ENCODE data around the gene LRFN4. TPM values are rescaled to one million over a fixed set of nuclear protein-coding genes. Genes with fewer than 3 reads are reported as not detected.

Gene LRFN4
- total RNA-seq, 6 donors from 2014 or later: 11.4 to 29.0 (median 21.8) TPM

DNA sequence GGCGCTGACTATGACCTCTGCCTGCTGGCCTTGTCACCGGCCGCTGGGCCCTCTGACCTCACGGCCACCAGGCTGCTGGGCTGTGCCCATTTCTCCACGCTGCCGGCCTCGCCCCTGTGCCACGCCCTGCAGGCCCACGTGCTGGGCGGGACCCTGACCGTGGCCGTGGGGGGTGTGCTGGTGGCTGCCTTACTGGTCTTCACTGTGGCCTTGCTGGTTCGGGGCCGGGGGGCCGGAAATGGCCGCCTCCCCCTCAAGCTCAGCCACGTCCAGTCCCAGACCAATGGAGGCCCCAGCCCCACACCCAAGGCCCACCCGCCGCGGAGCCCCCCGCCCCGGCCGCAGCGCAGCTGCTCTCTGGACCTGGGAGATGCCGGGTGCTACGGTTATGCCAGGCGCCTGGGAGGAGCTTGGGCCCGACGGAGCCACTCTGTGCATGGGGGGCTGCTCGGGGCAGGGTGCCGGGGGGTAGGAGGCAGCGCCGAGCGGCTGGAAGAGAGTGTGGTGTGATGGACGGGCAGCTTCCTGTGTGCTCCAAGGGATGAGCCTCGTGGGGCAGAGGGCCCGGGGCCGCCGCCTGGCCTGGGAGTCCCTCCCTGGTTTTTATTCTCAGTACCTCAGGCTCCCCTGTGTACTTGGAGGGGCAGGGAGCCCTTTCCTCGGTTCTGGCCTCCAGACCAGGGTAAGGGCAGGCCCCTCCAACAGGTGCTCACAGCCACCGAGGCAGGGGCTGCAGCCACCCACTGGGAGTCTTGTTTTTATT lies 3.0 kb downstream of the LRFN4 start:
- Histone ChIP-seq H3K9me3 (no peaks in the 10 kb centered on the region), H3K4me1 (peaks cover 7 to 19% (median 11%) of the 10 kb centered on the region in 4 donors), H3K36me3 (peaks cover 0 to 3% (median 0%) of the 10 kb centered on the region in 4 donors), H3K4me3 (no peak overlapping the region), H3K27me3 (no peaks in the 10 kb centered on the region), H3K27ac (no peak overlapping the region)
- DNase-seq: peak in 1 of 2 donors; percentile 82
- TF ChIP-seq POLR2AphosphoS5 (IDR thresholded peaks at IDR 0.05): no peak
- TF ChIP-seq, protein P1, sequence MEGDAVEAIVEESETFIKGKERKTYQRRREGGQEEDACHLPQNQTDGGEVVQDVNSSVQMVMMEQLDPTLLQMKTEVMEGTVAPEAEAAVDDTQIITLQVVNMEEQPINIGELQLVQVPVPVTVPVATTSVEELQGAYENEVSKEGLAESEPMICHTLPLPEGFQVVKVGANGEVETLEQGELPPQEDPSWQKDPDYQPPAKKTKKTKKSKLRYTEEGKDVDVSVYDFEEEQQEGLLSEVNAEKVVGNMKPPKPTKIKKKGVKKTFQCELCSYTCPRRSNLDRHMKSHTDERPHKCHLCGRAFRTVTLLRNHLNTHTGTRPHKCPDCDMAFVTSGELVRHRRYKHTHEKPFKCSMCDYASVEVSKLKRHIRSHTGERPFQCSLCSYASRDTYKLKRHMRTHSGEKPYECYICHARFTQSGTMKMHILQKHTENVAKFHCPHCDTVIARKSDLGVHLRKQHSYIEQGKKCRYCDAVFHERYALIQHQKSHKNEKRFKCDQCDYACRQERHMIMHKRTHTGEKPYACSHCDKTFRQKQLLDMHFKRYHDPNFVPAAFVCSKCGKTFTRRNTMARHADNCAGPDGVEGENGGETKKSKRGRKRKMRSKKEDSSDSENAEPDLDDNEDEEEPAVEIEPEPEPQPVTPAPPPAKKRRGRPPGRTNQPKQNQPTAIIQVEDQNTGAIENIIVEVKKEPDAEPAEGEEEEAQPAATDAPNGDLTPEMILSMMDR (IDR thresholded peaks at IDR 0.05): no peak
- no peak for TF ChIP-seq EP300 (IDR thresholded peaks at IDR 0.05)
- TF ChIP-seq POLR2A (IDR thresholded peaks at IDR 0.05): no peak
- no peak for ATAC-seq (ENCODE audit: low FRiP score in 2 of 2)
- WGBS, 2 donors: 92% methylated on average over 20 to 34 of the region's 41 CpGs

DNA sequence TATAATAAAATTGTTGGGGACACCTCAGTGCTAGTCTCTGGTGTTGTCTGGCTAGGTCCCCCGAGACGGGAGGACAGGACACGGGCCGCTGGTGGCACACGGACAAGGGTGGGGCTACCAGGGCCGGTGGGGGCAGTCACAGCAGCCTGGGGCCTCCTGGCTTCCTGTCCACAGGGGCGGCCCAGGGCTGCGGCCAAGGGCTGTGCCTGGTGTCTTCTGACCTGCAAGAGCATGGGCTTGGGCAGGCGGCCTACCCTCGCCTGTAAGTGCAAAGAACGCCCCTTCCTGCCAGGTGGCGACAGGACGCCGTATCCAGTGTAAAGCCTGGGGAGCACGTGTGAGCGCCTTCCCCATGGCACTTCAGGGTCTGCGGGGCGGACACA lies 3.6 kb downstream of the LRFN4 start:
- H3K4me3 ChIP-seq: no peak overlapping the region
- WGBS, 2 donors: 72 to 85% methylated on average over 7 to 12 of the region's 18 CpGs
- ATAC-seq (ENCODE audit: low FRiP score in 2 of 2) (no peak), DNase-seq (peak in 1 of 2 donors; percentile 82)
- H3K27ac ChIP-seq: no peak overlapping the region
- H3K36me3 ChIP-seq: peaks cover 0 to 3% (median 0%) of the 10 kb centered on the region in 4 donors
- TF ChIP-seq POLR2A (IDR thresholded peaks at IDR 0.05): no peak
- TF ChIP-seq POLR2AphosphoS5 (IDR thresholded peaks at IDR 0.05): no peak
- TF ChIP-seq, protein P1 (IDR thresholded peaks at IDR 0.05): no peak
- no peak for TF ChIP-seq EP300 (IDR thresholded peaks at IDR 0.05)
- H3K27me3 ChIP-seq: no peaks in the 10 kb centered on the region
- H3K9me3 ChIP-seq: no peaks in the 10 kb centered on the region
- peaks cover 3 to 14% (median 7%) of the 10 kb centered on the region in 4 donors for H3K4me1 ChIP-seq

DNA sequence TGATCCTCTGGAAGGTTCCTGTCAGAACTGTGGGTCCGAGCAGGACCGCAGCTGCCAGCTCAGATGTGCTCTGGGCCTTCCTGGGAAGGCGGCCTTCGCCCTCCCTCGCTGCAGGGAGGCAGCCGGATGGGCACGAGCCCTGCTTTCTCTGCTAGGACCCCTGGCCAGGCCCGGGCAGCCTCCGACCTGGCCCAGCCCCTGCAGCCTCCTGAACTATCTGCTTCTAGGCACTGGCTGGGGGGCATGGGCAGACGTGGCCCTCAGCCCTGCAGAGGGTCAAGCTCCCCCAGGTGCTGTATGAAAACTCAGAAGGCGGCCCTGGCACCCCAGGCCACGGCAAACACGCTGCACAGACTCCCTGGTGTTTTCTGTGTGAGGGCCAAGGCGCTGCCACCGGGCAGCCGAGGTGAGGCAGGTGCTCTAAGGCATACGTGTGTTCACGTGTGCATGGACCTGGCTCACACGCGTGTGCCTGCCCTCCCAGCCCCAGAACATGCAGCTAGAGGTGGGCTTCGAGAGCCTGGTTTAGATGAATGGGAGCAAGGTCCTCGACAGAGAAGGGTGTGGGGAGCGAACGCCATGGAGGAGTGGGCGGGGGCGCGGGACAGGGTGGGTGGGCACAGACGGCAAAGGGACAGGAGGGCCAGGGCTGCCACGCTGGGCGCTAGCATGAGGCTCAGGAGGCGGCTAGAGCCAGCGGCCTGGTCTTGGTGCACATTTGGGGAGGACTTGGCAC lies 4.3 kb downstream of the LRFN4 start:
- WGBS, 2 donors: 94 to 98% methylated on average over 22 to 23 of the region's 32 CpGs
- no peak overlapping the region for H3K27ac ChIP-seq
- DNase-seq (peak in 1 of 2 donors; percentile 72), ATAC-seq (ENCODE audit: low FRiP score in 2 of 2) (no peak)
- TF ChIP-seq, protein P1 (IDR thresholded peaks at IDR 0.05): no peak
- TF ChIP-seq POLR2A (IDR thresholded peaks at IDR 0.05) (no peak), POLR2AphosphoS5 (IDR thresholded peaks at IDR 0.05) (no peak), EP300 (IDR thresholded peaks at IDR 0.05) (no peak)
- H3K4me1 ChIP-seq: peaks cover 0 to 10% (median 3%) of the 10 kb centered on the region in 4 donors
- H3K27me3 ChIP-seq: no peaks in the 10 kb centered on the region
- no peak overlapping the region for H3K4me3 ChIP-seq
- H3K36me3 ChIP-seq: peaks cover 0 to 3% (median 0%) of the 10 kb centered on the region in 4 donors
- H3K9me3 ChIP-seq: no peaks in the 10 kb centered on the region

DNA sequence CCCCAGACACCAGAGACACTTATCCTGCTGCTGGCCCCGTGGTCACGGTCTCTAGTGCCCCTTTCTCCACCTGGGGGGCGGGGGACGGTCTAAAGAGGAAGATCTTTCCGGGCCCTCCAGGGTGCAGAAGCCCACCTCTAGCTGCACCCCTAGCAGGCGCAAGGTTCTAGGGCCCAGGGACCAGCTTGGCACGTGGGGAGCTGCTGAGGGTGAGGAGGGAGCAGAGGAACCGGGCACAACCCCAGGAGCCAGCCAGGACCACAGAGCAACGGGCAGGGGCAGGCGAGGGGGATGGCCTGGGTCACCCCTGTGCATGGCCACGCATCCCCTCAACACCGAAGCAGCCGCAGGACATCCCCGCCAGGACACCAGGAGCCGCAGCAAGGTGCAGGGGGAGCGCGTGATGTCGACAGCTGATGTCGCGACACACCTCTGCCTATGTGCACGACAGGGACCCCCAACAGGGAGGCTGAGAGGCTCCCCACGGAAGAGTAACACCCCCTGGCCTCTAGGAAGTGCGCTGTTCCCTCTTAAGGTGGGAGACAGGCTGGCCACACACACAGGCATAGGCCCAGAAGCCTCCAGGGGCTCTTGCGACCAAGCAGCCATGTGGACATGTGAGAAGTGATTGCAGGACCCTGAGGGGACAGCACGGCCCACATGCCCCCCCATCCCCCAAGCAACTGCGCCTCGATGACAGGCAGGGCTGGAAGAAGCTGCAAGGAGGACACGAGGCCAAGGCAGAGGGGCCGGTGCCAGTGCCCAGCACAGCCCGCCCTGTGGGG lies 5.1 kb downstream of the LRFN4 start:
- Histone ChIP-seq H3K4me3 (no peak overlapping the region), H3K27ac (no peak overlapping the region), H3K36me3 (peaks cover 0 to 3% (median 0%) of the 10 kb centered on the region in 4 donors), H3K4me1 (peaks cover 0 to 9% (median 3%) of the 10 kb centered on the region in 4 donors), H3K9me3 (no peaks in the 10 kb centered on the region), H3K27me3 (no peaks in the 10 kb centered on the region)
- TF ChIP-seq POLR2A (IDR thresholded peaks at IDR 0.05): no peak
- no peak for TF ChIP-seq POLR2AphosphoS5 (IDR thresholded peaks at IDR 0.05)
- no peak for TF ChIP-seq EP300 (IDR thresholded peaks at IDR 0.05)
- TF ChIP-seq, protein P1 (IDR thresholded peaks at IDR 0.05): no peak
- ATAC-seq (ENCODE audit: low FRiP score in 2 of 2) (no peak), DNase-seq (peak in 1 of 2 donors; percentile 70)
- 91 to 92% methylated on average over 15 to 28 of the region's 30 CpGs for WGBS, 2 donors

Data from upper lobe of left lung (tissue), 6 donors.